ENCODE measurements around the gene ZFYVE9.

ZFYVE9 gene

GRCh38 chr1:52152572-52152971, 10.7 kb downstream of the ZFYVE9 start:
- no peak overlapping the region for H3K27ac ChIP-seq (ENCODE audit: poor library complexity, severe bottlenecking)
- no peak overlapping the region for H3K4me3 ChIP-seq (ENCODE audit: severe bottlenecking)
- ATAC-seq (ENCODE audit: low read depth) = no peak
- no peaks in the 10 kb centered on the region for H3K4me1 ChIP-seq (ENCODE audit: insufficient read depth, poor library complexity, severe bottlenecking)
- no peaks in the 10 kb centered on the region for H3K27me3 ChIP-seq (ENCODE audit: insufficient read depth, poor library complexity, severe bottlenecking)
- H3K36me3 ChIP-seq (ENCODE audit: low read depth) = no peaks in the 10 kb centered on the region
- no peaks in the 10 kb centered on the region for H3K9me3 ChIP-seq (ENCODE audit: severe bottlenecking)
- no peak for DNase-seq (ENCODE audit: low spot score)
- TF ChIP-seq, protein P1, sequence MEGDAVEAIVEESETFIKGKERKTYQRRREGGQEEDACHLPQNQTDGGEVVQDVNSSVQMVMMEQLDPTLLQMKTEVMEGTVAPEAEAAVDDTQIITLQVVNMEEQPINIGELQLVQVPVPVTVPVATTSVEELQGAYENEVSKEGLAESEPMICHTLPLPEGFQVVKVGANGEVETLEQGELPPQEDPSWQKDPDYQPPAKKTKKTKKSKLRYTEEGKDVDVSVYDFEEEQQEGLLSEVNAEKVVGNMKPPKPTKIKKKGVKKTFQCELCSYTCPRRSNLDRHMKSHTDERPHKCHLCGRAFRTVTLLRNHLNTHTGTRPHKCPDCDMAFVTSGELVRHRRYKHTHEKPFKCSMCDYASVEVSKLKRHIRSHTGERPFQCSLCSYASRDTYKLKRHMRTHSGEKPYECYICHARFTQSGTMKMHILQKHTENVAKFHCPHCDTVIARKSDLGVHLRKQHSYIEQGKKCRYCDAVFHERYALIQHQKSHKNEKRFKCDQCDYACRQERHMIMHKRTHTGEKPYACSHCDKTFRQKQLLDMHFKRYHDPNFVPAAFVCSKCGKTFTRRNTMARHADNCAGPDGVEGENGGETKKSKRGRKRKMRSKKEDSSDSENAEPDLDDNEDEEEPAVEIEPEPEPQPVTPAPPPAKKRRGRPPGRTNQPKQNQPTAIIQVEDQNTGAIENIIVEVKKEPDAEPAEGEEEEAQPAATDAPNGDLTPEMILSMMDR (IDR thresholded peaks at IDR 0.05; ENCODE audit: poor library complexity, severe bottlenecking) = no peak

DNA sequence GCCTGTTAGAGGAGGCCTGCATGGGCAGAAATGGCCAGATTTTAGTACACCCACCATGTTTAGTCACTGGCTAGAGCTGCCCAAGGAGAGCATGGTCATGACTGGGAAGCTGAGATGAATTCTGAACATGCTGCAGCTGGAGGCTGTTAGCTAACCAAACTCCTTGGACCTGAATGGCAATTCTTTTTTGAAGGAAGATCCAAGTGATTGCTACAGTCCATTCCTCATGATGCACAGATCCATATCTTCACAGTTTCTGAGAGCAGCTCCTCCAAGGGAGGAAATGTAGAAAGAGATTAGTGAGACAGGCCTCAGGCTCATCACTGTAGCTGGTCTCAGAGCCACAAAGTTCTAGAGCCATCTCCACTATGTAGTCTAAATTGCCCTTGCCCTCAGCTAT, 11.1 kb downstream of the ZFYVE9 start:
- no peak for ATAC-seq (ENCODE audit: low read depth)
- H3K36me3 ChIP-seq (ENCODE audit: low read depth) = no peaks in the 10 kb centered on the region

GRCh38 chr1:52153898-52154297, 12.0 kb downstream of the ZFYVE9 start:
- TF ChIP-seq, protein P1 (IDR thresholded peaks at IDR 0.05; ENCODE audit: poor library complexity, severe bottlenecking) = no peak
- ATAC-seq (ENCODE audit: low read depth) = no peak

More for the DNA sequence above, 11.1 kb downstream of the ZFYVE9 start:
- Histone ChIP-seq H3K4me1 (ENCODE audit: insufficient read depth, poor library complexity, severe bottlenecking) (no peaks in the 10 kb centered on the region), H3K4me3 (ENCODE audit: severe bottlenecking) (no peak overlapping the region), H3K27ac (ENCODE audit: poor library complexity, severe bottlenecking) (no peak overlapping the region), H3K9me3 (ENCODE audit: severe bottlenecking) (no peaks in the 10 kb centered on the region), H3K27me3 (ENCODE audit: insufficient read depth, poor library complexity, severe bottlenecking) (no peaks in the 10 kb centered on the region)
- TF ChIP-seq, protein P1 (IDR thresholded peaks at IDR 0.05; ENCODE audit: poor library complexity, severe bottlenecking) = no peak
- DNase-seq (ENCODE audit: low spot score) = no peak

GRCh38 chr1:52156460-52156859, 14.6 kb downstream of the ZFYVE9 start:
- no peak for ATAC-seq (ENCODE audit: low read depth)
- TF ChIP-seq, protein P1 (IDR thresholded peaks at IDR 0.05; ENCODE audit: poor library complexity, severe bottlenecking) = no peak

More at GRCh38 chr1:52153898-52154297, 12.0 kb downstream of the ZFYVE9 start:
- H3K4me1 ChIP-seq (ENCODE audit: insufficient read depth, poor library complexity, severe bottlenecking) = peaks cover 2% of the 10 kb centered on the region
- no peaks in the 10 kb centered on the region for H3K36me3 ChIP-seq (ENCODE audit: low read depth)
- no peak overlapping the region for H3K4me3 ChIP-seq (ENCODE audit: severe bottlenecking)
- no peak overlapping the region for H3K27ac ChIP-seq (ENCODE audit: poor library complexity, severe bottlenecking)
- H3K9me3 ChIP-seq (ENCODE audit: severe bottlenecking) = no peaks in the 10 kb centered on the region
- no peak for DNase-seq (ENCODE audit: low spot score)
- H3K27me3 ChIP-seq (ENCODE audit: insufficient read depth, poor library complexity, severe bottlenecking) = no peaks in the 10 kb centered on the region

DNA sequence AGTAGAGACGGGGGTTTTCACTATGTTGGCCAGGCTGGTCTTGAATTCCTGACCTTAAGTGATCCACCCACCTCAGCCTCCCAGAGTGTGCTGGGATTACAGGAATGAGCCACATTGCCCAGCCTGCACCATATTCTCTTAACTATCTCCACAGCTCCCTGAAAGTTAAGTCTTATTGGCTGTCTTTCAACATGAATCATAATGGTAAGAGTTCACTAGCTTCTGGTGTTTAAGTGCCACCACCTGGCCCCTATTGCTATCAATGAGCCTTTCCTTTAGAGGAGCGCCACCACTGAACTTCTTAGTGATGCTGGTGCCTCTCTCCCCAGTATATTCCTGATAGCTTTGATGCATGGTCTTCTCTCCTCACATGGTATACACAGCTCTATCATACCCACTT, 15.7 kb downstream of the ZFYVE9 start:
- peaks cover 9% of the 10 kb centered on the region for H3K4me1 ChIP-seq (ENCODE audit: insufficient read depth, poor library complexity, severe bottlenecking)
- TF ChIP-seq, protein P1 (IDR thresholded peaks at IDR 0.05; ENCODE audit: poor library complexity, severe bottlenecking) = no peak
- H3K4me3 ChIP-seq (ENCODE audit: severe bottlenecking) = no peak overlapping the region
- H3K27ac ChIP-seq (ENCODE audit: poor library complexity, severe bottlenecking) = no peak overlapping the region
- no peaks in the 10 kb centered on the region for H3K9me3 ChIP-seq (ENCODE audit: severe bottlenecking)
- no peaks in the 10 kb centered on the region for H3K36me3 ChIP-seq (ENCODE audit: low read depth)
- no peak for DNase-seq (ENCODE audit: low spot score)
- ATAC-seq (ENCODE audit: low read depth) = no peak
- no peaks in the 10 kb centered on the region for H3K27me3 ChIP-seq (ENCODE audit: insufficient read depth, poor library complexity, severe bottlenecking)

More at GRCh38 chr1:52156460-52156859, 14.6 kb downstream of the ZFYVE9 start:
- H3K36me3 ChIP-seq (ENCODE audit: low read depth) = no peaks in the 10 kb centered on the region
- peaks cover 9% of the 10 kb centered on the region for H3K4me1 ChIP-seq (ENCODE audit: insufficient read depth, poor library complexity, severe bottlenecking)
- no peak overlapping the region for H3K4me3 ChIP-seq (ENCODE audit: severe bottlenecking)
- H3K27me3 ChIP-seq (ENCODE audit: insufficient read depth, poor library complexity, severe bottlenecking) = no peaks in the 10 kb centered on the region
- H3K9me3 ChIP-seq (ENCODE audit: severe bottlenecking) = no peaks in the 10 kb centered on the region
- no peak for DNase-seq (ENCODE audit: low spot score)
- no peak overlapping the region for H3K27ac ChIP-seq (ENCODE audit: poor library complexity, severe bottlenecking)

Data from RWPE2 (cell line).